Endothelial cell of umbilical vein (primary cell): ENCODE results near the gene SOX10. TPM values are rescaled to one million over a fixed set of nuclear protein-coding genes. Genes with fewer than 3 reads are reported as not detected.

Experiments used
- BruUV-seq: library from RNA; stranded (reverse); fragments of 400-500 nt; replicated peaks from 2 replicates; lab custom pipeline; 2021; lab: Mats Ljungman, UMichigan
- CTCF ChIA-PET: fragments of 300-600, 350-600 bp; sonication (Branson Sonifier 250); formaldehyde crosslinking; loops from one replicate; lab custom pipeline; 2021; ENCODE audit warnings: antibody characterized with exemption, inconsistent platforms; lab: Charles Lee
- POLR2A ChIA-PET: fragments of 300-600, 350-600 bp; sonication (Branson Sonifier 250); formaldehyde crosslinking; loops from one replicate; lab custom pipeline; 2021; ENCODE audit warnings: antibody characterized with exemption, inconsistent platforms; lab: Charles Lee
- DNase-seq: peaks from one replicate; pipeline ENCODE4 v3.0.0-alpha.2; 2011; ENCODE audit warnings: low read depth, low spot score
- FAIRE-seq: peaks from 2 replicates; lab custom pipeline; 2011; peaks lifted over from hg19 to GRCh38; lab: Jason Lieb, UNC
- H2AFZ ChIP-seq: 2 replicates; pipeline ENCODE4 v1.6.0; 2012; ENCODE audit warnings: low read depth, low read length, control low read depth, inconsistent platforms
- H3K27ac ChIP-seq: 2 replicates; pipeline ENCODE4 v1.5.1; 2011; ENCODE audit warnings: low read depth, mild to moderate bottlenecking, control low read depth, low read length, moderate library complexity; ENCODE audit not compliant: insufficient read depth
- H3K27me3 ChIP-seq, 2 experiments: 2 replicates each; pipeline versions ENCODE4 v1.6.0 to v1.6.1; 2011; ENCODE audit warnings: low read length in 2 of 2, mixed read lengths in 1 of 2; ENCODE audit not compliant: control insufficient read depth in 2 of 2, insufficient read depth in 2 of 2
- H3K36me3 ChIP-seq, 2 experiments: 2 replicates in 1 of 2; 3 replicates in 1 of 2; pipeline ENCODE4 v1.5.1; 2011; ENCODE audit warnings: low read length in 2 of 2, mild to moderate bottlenecking in 1 of 2, moderate library complexity in 1 of 2; ENCODE audit not compliant: control insufficient read depth in 2 of 2, insufficient read depth in 2 of 2; ENCODE audit errors: extremely low read depth in 1 of 2
- H3K4me1 ChIP-seq: 3 replicates; pipeline ENCODE4 v1.5.1; 2011; ENCODE audit warnings: mild to moderate bottlenecking, low read length; ENCODE audit not compliant: control insufficient read depth, insufficient read depth; ENCODE audit errors: extremely low read depth
- H3K4me2 ChIP-seq: 2 replicates; pipeline ENCODE4 v1.6.1; 2011; ENCODE audit warnings: low read length, control low read depth, mixed read lengths; ENCODE audit not compliant: insufficient read depth
- H3K4me3 ChIP-seq, 3 experiments: fragments of 200-600 bp in 1 of 3; sonication (generic), shearing (Covaris generic) in 1 of 3; replicated peaks in 1 of 3; 2 replicates each; pipeline ENCODE4 v1.5.1; 2011 to 2016; ENCODE audit warnings: control low read depth in 3 of 3, low read length in 3 of 3, mild to moderate bottlenecking in 2 of 3, inconsistent platforms in 1 of 3, low read depth in 1 of 3, moderate library complexity in 1 of 3; ENCODE audit not compliant: insufficient read depth in 1 of 3
- H3K79me2 ChIP-seq: 2 replicates; pipeline ENCODE4 v1.6.0; 2012; ENCODE audit warnings: low read length, inconsistent platforms; ENCODE audit not compliant: control insufficient read depth, insufficient read depth
- H3K9ac ChIP-seq: replicated peaks from 2 replicates; pipeline ENCODE3; 2011; ENCODE audit warnings: low read length, control low read depth; ENCODE audit not compliant: insufficient read depth; ENCODE audit errors: extremely low read depth
- H3K9me1 ChIP-seq: replicated peaks from 3 replicates; pipeline ENCODE4 v1.6.0; 2011; ENCODE audit warnings: mild to moderate bottlenecking, low read length; ENCODE audit not compliant: control insufficient read depth, insufficient read depth; ENCODE audit errors: extremely low read depth
- H3K9me3 ChIP-seq: replicated peaks from 2 replicates; pipeline ENCODE4 v1.5.1; 2012; ENCODE audit warnings: low read length, inconsistent platforms; ENCODE audit not compliant: control insufficient read depth, insufficient read depth
- H4K20me1 ChIP-seq: replicated peaks from 2 replicates; pipeline ENCODE3; 2011; ENCODE audit warnings: mild to moderate bottlenecking, low read length; ENCODE audit not compliant: control insufficient read depth, insufficient read depth; ENCODE audit errors: extremely low read depth
- CTCF ChIP-seq, 2 donors: IDR thresholded peaks; 1 replicate in 1 of 2; 2 replicates in 1 of 2; pipeline ENCODE4 v1.5.1; 2011; ENCODE audit warnings: low read length in 2 of 2, mild to moderate bottlenecking in 2 of 2, moderate library complexity in 2 of 2, control low read depth in 1 of 2, inconsistent platforms in 1 of 2, low read depth in 1 of 2; ENCODE audit not compliant: insufficient read depth in 1 of 2; ENCODE audit errors: extremely low read depth in 1 of 2
- EZH2 ChIP-seq: IDR thresholded peaks from 2 replicates; pipeline ENCODE4 v1.6.1; 2012; ENCODE audit warnings: borderline replicate concordance, low read depth, mild to moderate bottlenecking, moderate library complexity, low read length, inconsistent platforms; ENCODE audit not compliant: severe bottlenecking
- FOS ChIP-seq: IDR thresholded peaks from 2 replicates; pipeline ENCODE4 v1.6.1; 2011; ENCODE audit warnings: mild to moderate bottlenecking, low read length, moderate library complexity, borderline replicate concordance; ENCODE audit not compliant: insufficient read depth
- GATA2 ChIP-seq: IDR thresholded peaks from 2 replicates; pipeline ENCODE4 v1.7.0; 2011; ENCODE audit warnings: low read depth, mild to moderate bottlenecking, moderate library complexity, mixed read lengths, low read length; ENCODE audit not compliant: insufficient read length, insufficient read depth
- JUN ChIP-seq: IDR thresholded peaks from 2 replicates; pipeline ENCODE4 v1.6.1; 2011; ENCODE audit warnings: borderline replicate concordance, low read depth; ENCODE audit not compliant: insufficient read length, insufficient read depth
- MAX ChIP-seq: IDR thresholded peaks from 2 replicates; pipeline ENCODE4 v1.6.1; 2011; ENCODE audit not compliant: insufficient read depth, insufficient read length
- MYC ChIP-seq: IDR thresholded peaks from one replicate; pipeline ENCODE4 v1.6.1; 2011; ENCODE audit warnings: mild to moderate bottlenecking, low read depth, low read length
- POLR2A ChIP-seq: IDR thresholded peaks from 2 replicates; pipeline ENCODE4 v1.6.1; 2012; ENCODE audit warnings: low read depth, mild to moderate bottlenecking, control low read depth, low read length
- POLR2AphosphoS5 ChIP-seq: IDR thresholded peaks from 2 replicates; pipeline ENCODE4 v1.6.1; 2012; ENCODE audit warnings: low read depth, mild to moderate bottlenecking, control low read depth, low read length, moderate library complexity; ENCODE audit not compliant: insufficient read depth
- dilution Hi-C: fragments of 300-500 bp; cut with MboI; formaldehyde crosslinking; loops from one replicate; pipeline ENCODE4 v1.15.0; 2019; ENCODE audit warnings: low sequenced_read_pairs; ENCODE audit not compliant: extremely low pct_ligation_motif_present
- intact Hi-C: fragments of 100-400 bp; cut with micrococcal nuclease; formaldehyde crosslinking; loops from one replicate; pipeline ENCODE4 v1.10.0; 2022
- polyA plus RNA-seq, 4 experiments: library from polyadenylated mRNA; depleted of rRNA in 3 of 4; stranded (reverse) in 3 of 4; unstranded in 1 of 4; fragments of >200 nt; gene quantifications; 2 replicates each; pipeline versions ENCODE4 v1.2.1 to v1.2.3, GENCODE V29; 2011 to 2012; ENCODE audit warnings: missing spikeins in 1 of 4
- total RNA-seq: library from RNA; stranded (reverse); gene quantifications from 2 replicates; pipeline ENCODE4 v1.2.3, GENCODE V29; 2021

SOX10 gene
- total and polyA plus RNA-seq, 2 donors (not counting 3 experiments of a cell fraction or from before 2014, with no cell fraction given): not detected

- dilution Hi-C loops (no loop called here), intact Hi-C loops (no loop called here)
- H3K4me2 ChIP-seq: no peak overlapping the region
- no peak overlapping the region for H3K4me3 ChIP-seq
- ChIA-PET CTCF (interaction anchor here (1.4 kb wide), 1 partner anchor 13 kb away, joined by 4 read pairs; no protein-coding TSS in a partner anchor), POLR2A (no interaction called here)
- no peak for DNase-seq
- no peaks in the 10 kb centered on the region for H4K20me1 ChIP-seq
- no peaks in the 10 kb centered on the region for H3K36me3 ChIP-seq
- no peaks in the 10 kb centered on the region for H3K9me1 ChIP-seq
- no TSS peak for BruUV-seq
- no peak for FAIRE-seq
- H3K9me3 ChIP-seq: no peaks in the 10 kb centered on the region
- TF ChIP-seq CTCF (IDR thresholded peaks at IDR 0.05; ENCODE audit: extremely low read depth in 1 of 2, insufficient read depth in 1 of 2, low read depth in 1 of 2, low read length in 2 of 2): no peak
- TF ChIP-seq MYC: no peak
- no peak for TF ChIP-seq JUN
- no peak for TF ChIP-seq POLR2A
- TF ChIP-seq GATA2: no peak
- TF ChIP-seq FOS: no peak
- no peak for TF ChIP-seq MAX
- TF ChIP-seq EZH2: no peak
- TF ChIP-seq POLR2AphosphoS5: no peak
- no peak overlapping the region for H2AFZ ChIP-seq
- no peaks in the 10 kb centered on the region for H3K79me2 ChIP-seq
- H3K4me1 ChIP-seq: peaks cover 3% of the 10 kb centered on the region
- no peak overlapping the region for H3K9ac ChIP-seq
- no peaks in the 10 kb centered on the region for H3K27me3 ChIP-seq
- H3K27ac ChIP-seq: no peak overlapping the region
Observed at GRCh38 chr22:37996079-37996478, 11.7 kb upstream of the SOX10 start.
